Measurements from ENCODE around the gene RNF4.

RNF4 gene

GRCh38 chr4:2438822-2439718 is 29.8 kb upstream of the RNF4 start:
- no peak for DNase-seq

- DNase-seq = peak; percentile 30 to 57 (median 34)
These were observed 27.3 kb upstream of the RNF4 start for GRCh38 chr4:2441393-2442174.

GRCh38 chr4:2442175-2442993 is 26.5 kb upstream of the RNF4 start:
- DNase-seq = no peak

GRCh38 chr4:2443061-2443730 is 25.7 kb upstream of the RNF4 start:
- no peak for DNase-seq

GRCh38 chr4:2443956-2444740 is 24.8 kb upstream of the RNF4 start:
- no peak for DNase-seq

GRCh38 chr4:2445130-2445529 is 23.8 kb upstream of the RNF4 start:
- DNase-seq = no peak

GRCh38 chr4:2445571-2445970 is 23.3 kb upstream of the RNF4 start:
- DNase-seq = no peak

- DNase-seq = no peak
These were observed 22.0 kb upstream of the RNF4 start for GRCh38 chr4:2446656-2447564.

- DNase-seq = no peak
These were observed 20.3 kb upstream of the RNF4 start for GRCh38 chr4:2448589-2448988.

- no peak for DNase-seq
These were observed 19.9 kb upstream of the RNF4 start for GRCh38 chr4:2449051-2449450.

- no peak for DNase-seq
These were observed 19.2 kb upstream of the RNF4 start for GRCh38 chr4:2449511-2450392.

- DNase-seq = no peak
These were observed 18.4 kb upstream of the RNF4 start for GRCh38 chr4:2450394-2451035.

GRCh38 chr4:2451036-2451520 is 17.8 kb upstream of the RNF4 start:
- no peak for DNase-seq

GRCh38 chr4:2451821-2452785 is 16.8 kb upstream of the RNF4 start:
- no peak for DNase-seq

GRCh38 chr4:2457481-2458295 is 11.2 kb upstream of the RNF4 start:
- DNase-seq = no peak
